Stomach (tissue), 4 donors: ENCODE results near the gene COL5A1.

Experiments
- EP300 ChIP-seq: sonication (generic); formaldehyde crosslinking; IDR thresholded peaks from one replicate; pipeline ENCODE4 v1.6.1; 2017; ENCODE audit warnings: antibody characterized with exemption
- POLR2AphosphoS5 ChIP-seq, 3 donors: sonication (generic); formaldehyde crosslinking; IDR thresholded peaks; one replicate each; pipeline ENCODE4 v1.6.1; 2016; ENCODE audit warnings: antibody characterized with exemption in 3 of 3
- TF ChIP-seq, protein P1 (sequence below), 7 experiments: fragments of 450-650 bp in 4 of 7; fragments of 200-600 bp in 3 of 7; sonication (generic) in 3 of 7; IDR thresholded peaks; one replicate each; pipeline ENCODE4 v1.5.1; 2016 to 2019; ENCODE audit warnings: antibody characterized with exemption in 7 of 7, control low read depth in 2 of 7, mild to moderate bottlenecking in 1 of 7

DNA sequence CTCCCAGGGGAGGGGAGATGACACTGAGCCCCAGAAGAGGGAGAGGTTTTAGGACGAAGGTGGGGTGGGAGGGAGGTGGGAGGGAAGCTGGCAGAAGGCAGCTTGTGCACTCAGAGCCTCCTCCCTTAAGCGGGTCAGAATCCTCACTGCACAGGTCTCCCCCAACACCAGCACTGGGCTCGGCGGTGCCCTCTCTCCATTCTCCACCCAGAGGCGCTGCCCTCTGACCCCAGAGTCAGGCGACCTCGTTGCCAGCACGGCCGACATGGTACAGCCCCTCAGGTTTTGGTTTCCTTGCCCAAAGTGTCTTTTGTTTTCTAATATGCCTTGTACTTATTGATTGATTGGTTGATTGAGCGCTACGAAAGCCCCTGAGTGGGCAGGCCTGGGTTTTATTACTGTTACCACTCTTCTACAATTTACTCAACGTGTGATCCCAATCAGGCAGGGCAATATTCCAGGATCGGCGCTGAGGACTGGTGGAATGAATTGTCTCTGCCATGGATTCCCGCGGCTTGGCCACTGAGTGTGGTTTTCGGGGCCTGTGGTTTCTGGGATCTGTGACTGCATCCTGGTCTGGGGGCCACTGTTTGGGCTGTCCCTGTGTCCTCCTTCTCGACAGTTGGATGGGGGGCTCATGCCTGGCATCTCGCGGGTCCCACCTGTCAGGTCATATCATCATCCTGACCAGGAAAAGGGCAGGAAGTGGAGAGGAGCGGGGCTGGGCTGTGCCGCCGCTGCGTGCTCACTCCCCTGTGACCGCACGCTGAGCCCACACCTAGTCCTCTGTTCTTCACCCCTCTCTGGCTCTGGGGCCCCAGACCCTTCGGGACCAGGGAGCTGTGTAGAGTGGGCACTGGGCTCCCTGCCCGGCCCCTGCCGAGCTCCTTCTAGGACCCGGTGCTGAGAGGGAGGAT lies 229.4 kb downstream of the COL5A1 start:
- TF ChIP-seq, protein P1, sequence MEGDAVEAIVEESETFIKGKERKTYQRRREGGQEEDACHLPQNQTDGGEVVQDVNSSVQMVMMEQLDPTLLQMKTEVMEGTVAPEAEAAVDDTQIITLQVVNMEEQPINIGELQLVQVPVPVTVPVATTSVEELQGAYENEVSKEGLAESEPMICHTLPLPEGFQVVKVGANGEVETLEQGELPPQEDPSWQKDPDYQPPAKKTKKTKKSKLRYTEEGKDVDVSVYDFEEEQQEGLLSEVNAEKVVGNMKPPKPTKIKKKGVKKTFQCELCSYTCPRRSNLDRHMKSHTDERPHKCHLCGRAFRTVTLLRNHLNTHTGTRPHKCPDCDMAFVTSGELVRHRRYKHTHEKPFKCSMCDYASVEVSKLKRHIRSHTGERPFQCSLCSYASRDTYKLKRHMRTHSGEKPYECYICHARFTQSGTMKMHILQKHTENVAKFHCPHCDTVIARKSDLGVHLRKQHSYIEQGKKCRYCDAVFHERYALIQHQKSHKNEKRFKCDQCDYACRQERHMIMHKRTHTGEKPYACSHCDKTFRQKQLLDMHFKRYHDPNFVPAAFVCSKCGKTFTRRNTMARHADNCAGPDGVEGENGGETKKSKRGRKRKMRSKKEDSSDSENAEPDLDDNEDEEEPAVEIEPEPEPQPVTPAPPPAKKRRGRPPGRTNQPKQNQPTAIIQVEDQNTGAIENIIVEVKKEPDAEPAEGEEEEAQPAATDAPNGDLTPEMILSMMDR (IDR thresholded peaks at IDR 0.05) = no peak
- TF ChIP-seq POLR2AphosphoS5 (IDR thresholded peaks at IDR 0.05) = no peak
- no peak for TF ChIP-seq EP300
